ENCODE results near the gene RANGAP1.

RANGAP1 gene

GRCh38 chr22:41285820-41286638 is at the start of gene RANGAP1:
Gene RANGAP1, minus strand, starts transcription at chr22:41286187. Its CDS starts 5,143 bp downstream, at chr22:41281044.
- DNase-seq (ENCODE audit: low spot score) = peak; percentile 97

- no peak for DNase-seq (ENCODE audit: low spot score)
Measured at GRCh38 chr22:41334951-41335635, 49.1 kb upstream of the RANGAP1 start.

GRCh38 chr22:41334215-41334614 is 48.2 kb upstream of the RANGAP1 start:
- no peak for DNase-seq (ENCODE audit: low spot score)

GRCh38 chr22:41333806-41334205 is 47.8 kb upstream of the RANGAP1 start:
- DNase-seq (ENCODE audit: low spot score) = no peak

- no peak for DNase-seq (ENCODE audit: low spot score)
Measured at GRCh38 chr22:41332217-41332939, 46.4 kb upstream of the RANGAP1 start.

GRCh38 chr22:41330169-41330568 is 44.2 kb upstream of the RANGAP1 start:
- no peak for DNase-seq (ENCODE audit: low spot score)

- DNase-seq (ENCODE audit: low spot score) = no peak
Measured at GRCh38 chr22:41327124-41327523, 41.1 kb upstream of the RANGAP1 start.

GRCh38 chr22:41324821-41325528 is 39.0 kb upstream of the RANGAP1 start:
- DNase-seq (ENCODE audit: low spot score) = no peak

GRCh38 chr22:41320416-41321240 is 34.6 kb upstream of the RANGAP1 start:
- DNase-seq (ENCODE audit: low spot score) = no peak

GRCh38 chr22:41315586-41315985 is 29.6 kb upstream of the RANGAP1 start:
- DNase-seq (ENCODE audit: low spot score) = no peak

- no peak for DNase-seq (ENCODE audit: low spot score)
Measured at GRCh38 chr22:41314821-41315220, 28.8 kb upstream of the RANGAP1 start.

- no peak for DNase-seq (ENCODE audit: low spot score)
Measured at GRCh38 chr22:41311487-41311886, 25.5 kb upstream of the RANGAP1 start.

- DNase-seq (ENCODE audit: low spot score) = no peak
Measured at GRCh38 chr22:41310336-41310735, 24.3 kb upstream of the RANGAP1 start.

- DNase-seq (ENCODE audit: low spot score) = peak; percentile 37
Measured at GRCh38 chr22:41308544-41308947, 22.6 kb upstream of the RANGAP1 start.

GRCh38 chr22:41308054-41308453 is 22.1 kb upstream of the RANGAP1 start:
- peak; percentile 84 for DNase-seq (ENCODE audit: low spot score)

- DNase-seq (ENCODE audit: low spot score) = peak; percentile 88
Measured at GRCh38 chr22:41305646-41306045, 19.7 kb upstream of the RANGAP1 start.

GRCh38 chr22:41302811-41303210 is 16.8 kb upstream of the RANGAP1 start:
- DNase-seq (ENCODE audit: low spot score) = no peak

GRCh38 chr22:41302021-41302767 is 16.2 kb upstream of the RANGAP1 start:
- peak; percentile 54 for DNase-seq (ENCODE audit: low spot score)

GRCh38 chr22:41301085-41302020 is 15.4 kb upstream of the RANGAP1 start, which contains the start of gene ZC3H7B:
Gene ZC3H7B, plus strand, starts transcription at chr22:41301525. Its CDS starts 19,136 bp downstream, at chr22:41320661.
- DNase-seq (ENCODE audit: low spot score) = peak; percentile 95

Measured in GM03348 (cell line).